Activated CD4-positive, alpha-beta T cell treated with anti-CD3 and anti-CD28 coated beads, Interleukin-2, amount 50 U/mL, for 1 hour (primary cell): ENCODE results near the gene INO80C.
"Not testable (repeated sequence)": the region's sequence is repeated elsewhere in the genome, so short reads cannot be mapped to it uniquely, and the experiment has no call there.

Experiments
- DNase-seq: peaks from one replicate; pipeline ENCODE4 v3.0.0-alpha.2; 2020

INO80C gene

DNA sequence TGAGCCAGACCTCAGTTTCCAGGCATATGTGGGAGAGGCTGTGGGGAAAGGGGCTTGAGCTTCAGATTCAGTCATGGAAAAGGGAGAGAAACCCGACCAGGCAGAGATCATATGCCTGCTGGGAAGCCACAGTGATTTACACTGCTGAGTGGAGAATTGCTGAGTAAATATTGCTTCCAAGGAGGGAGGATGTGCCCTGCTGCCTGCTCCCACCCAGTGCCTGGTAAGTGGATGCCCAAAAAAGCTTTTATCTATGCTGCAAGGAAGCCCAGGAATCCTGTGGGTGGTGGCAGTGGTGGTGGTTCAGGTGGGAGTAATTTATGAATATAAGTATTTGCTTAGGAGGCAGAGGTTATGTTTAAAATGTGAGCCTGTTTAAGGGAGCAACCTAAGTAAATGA is 39.5 kb downstream of the INO80C start:
- no peak for DNase-seq

- no peak for DNase-seq
Observed at GRCh38 chr18:35457140-35457704, 40.5 kb downstream of the INO80C start.

- no peak for DNase-seq
Observed at GRCh38 chr18:35455926-35456763, 41.6 kb downstream of the INO80C start.

GRCh38 chr18:35454803-35455202 is 43.0 kb downstream of the INO80C start:
- no peak for DNase-seq

DNA sequence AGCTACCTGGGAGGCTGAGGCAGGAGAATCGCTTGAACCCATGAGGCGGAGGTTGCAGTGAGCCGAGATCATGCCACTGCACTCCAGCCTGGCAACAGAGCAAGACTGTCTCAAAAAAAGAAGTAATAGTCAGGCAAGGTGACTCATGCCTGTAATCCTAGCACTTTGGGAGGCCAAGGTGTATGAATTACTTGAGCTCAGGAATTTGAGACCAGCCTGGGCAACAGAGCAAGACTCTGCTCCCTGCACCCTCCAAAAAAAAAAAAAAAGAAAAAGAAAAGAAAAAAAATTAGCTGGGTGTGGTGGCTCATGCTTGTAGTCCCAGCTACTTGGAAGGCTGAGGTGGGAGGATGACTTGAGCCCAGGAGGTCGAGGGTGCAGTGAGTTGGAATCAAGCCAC is 44.7 kb downstream of the INO80C start:
- not testable (repeated sequence) for DNase-seq

DNA sequence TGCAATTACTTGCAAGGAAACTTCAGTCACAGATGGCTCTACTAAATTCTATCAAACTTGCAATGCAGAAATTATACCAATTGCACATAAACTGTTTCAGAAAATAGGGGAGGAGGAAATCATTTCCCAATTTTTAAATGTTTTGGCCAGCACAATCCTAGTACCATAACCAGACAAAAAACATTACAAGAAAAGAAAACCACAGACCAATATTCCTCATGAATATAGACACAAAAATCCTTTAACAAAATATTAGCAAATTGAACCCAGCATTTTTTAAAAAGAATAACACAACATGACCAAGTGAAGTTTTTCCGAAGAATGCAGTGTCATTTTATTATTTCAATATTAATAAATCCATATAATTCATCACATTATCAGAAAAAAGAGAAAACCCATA is 45.8 kb downstream of the INO80C start:
- no peak for DNase-seq

GRCh38 chr18:35451032-35451431 is 46.7 kb downstream of the INO80C start:
- DNase-seq = no peak

DNA sequence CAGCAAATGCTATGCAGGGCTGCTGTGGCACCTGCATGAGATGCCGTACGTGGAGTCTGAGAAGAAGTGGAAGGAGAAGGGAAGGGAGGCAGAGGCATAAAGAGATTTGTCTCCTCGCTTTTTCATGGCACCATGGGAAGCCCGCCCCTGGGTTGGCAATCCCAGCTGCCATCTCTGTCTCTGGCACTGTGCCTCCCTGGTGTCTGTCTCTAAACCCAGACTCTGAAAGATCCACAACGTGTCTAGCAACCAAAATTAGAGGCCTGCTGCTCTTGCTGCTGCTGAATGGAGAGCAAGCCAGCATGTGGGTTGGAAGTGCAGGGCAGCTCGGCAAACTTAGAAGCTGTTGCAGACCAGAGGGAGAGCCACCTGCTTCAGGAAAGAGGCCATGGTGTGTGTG is 53.1 kb downstream of the INO80C start:
- DNase-seq = no peak

- DNase-seq = no peak
Observed at GRCh38 chr18:35443847-35444246, 53.9 kb downstream of the INO80C start.

GRCh38 chr18:35443434-35443833 is 54.3 kb downstream of the INO80C start:
- no peak for DNase-seq

DNA sequence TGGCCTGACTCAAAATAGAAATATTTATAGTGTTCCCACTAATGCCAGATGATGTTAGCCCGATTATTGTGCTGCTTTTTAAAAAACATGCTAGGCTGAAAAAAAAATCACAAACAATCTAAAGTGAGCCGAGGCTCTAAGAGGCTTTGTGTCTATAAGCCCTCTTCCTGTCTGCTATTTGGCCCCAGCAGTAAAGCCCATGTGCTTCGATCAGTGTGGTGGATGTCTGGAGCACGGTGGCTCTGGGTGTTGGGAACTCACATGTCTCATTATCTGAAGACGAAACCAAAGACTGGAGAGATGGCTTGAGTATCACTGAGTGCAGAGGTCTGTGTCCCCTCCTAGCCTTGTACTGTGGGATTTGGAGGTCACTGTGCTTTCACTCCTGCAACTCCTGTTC is 55.1 kb downstream of the INO80C start:
- DNase-seq = no peak

- no peak for DNase-seq
Observed at GRCh38 chr18:35441857-35442595, 55.7 kb downstream of the INO80C start.

GRCh38 chr18:35438480-35439234 is 59.1 kb downstream of the INO80C start:
- no peak for DNase-seq

GRCh38 chr18:35437836-35438235 is 59.9 kb downstream of the INO80C start:
- DNase-seq = no peak

GRCh38 chr18:35436076-35436649 is 61.6 kb downstream of the INO80C start:
- DNase-seq = no peak

GRCh38 chr18:35435401-35435800 is 62.4 kb downstream of the INO80C start:
- DNase-seq = no peak

- DNase-seq = no peak
Observed at GRCh38 chr18:35432565-35433001, 65.2 kb downstream of the INO80C start.

- no peak for DNase-seq
Observed at GRCh38 chr18:35431374-35431741, 66.4 kb downstream of the INO80C start.

DNA sequence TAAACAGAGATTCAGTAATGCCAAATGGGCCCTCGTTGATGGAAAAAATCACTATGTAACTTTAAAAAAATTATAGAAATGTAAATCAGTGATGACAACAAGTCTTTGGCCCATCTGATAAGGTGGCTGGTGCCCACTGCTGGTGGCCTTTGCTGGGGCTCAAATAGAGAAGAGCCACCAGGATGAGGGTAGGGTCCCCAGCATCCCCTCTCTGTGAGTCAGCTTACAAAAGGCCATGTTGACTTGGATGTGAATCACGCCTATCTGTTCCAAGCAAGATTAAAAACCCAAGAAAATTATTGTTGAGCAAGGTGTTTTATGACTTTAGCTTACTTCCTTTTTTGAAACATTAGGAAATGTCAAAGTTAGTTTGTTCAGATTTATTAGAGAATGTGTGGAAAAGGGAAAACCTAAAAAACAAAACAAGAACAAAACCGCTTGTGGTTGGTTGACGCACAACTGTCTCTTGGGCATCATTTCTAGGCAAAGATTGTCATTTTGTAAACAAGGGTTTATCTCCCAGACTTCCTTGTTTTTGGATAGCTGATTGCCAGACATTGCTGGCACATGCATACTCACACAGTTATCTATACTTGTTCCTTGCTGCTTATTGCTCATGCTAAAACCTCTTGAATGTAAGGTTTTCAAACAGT is 66.9 kb downstream of the INO80C start:
- DNase-seq = no peak

- no peak for DNase-seq
Observed at GRCh38 chr18:35426786-35427185, 71.0 kb downstream of the INO80C start.

DNA sequence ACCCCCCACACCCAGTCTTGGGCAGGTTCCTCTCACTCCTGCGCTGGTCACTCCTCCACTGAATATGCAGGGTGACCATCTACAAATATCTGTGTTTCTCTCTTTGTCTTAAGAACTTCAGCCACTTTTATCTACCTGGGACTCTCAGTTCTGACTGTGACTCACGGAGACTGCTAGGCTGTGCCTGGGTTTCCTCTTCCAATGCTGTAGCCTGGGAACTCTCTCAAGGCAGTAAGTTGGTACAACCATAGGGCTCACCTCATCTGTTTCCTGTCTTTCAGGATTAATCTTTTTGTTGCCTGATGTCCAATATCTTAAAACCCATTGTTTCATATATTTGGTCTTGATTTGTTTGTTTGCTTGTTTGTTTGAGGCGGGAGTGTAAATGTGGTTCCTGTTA is 73.4 kb downstream of the INO80C start:
- DNase-seq = no peak

- DNase-seq = no peak
Observed at GRCh38 chr18:35422237-35422636, 75.5 kb downstream of the INO80C start.
